KMS-11 (cell line): ENCODE measurements around the gene PAFAH1B1.

Experiments
- H2AFZ ChIP-seq: fragments of 200-600 bp; sonication (generic); 2 replicates; pipeline ENCODE4 v1.6.1; 2016; ENCODE audit warnings: antibody characterized with exemption, mixed run types, low read depth
- H3K27ac ChIP-seq: fragments of 200-600 bp; sonication (generic); 2 replicates; pipeline ENCODE4 v1.6.1; 2016; ENCODE audit warnings: mild to moderate bottlenecking, mixed run types
- H3K27me3 ChIP-seq: fragments of 200-600 bp; sonication (generic); 2 replicates; pipeline ENCODE4 v1.6.1; 2017; ENCODE audit warnings: mild to moderate bottlenecking, low read depth, mixed run types, moderate library complexity; ENCODE audit not compliant: insufficient read depth
- H3K36me3 ChIP-seq: fragments of 200-600 bp; sonication (generic); 2 replicates; pipeline ENCODE4 v1.6.1; 2017; ENCODE audit warnings: mild to moderate bottlenecking, mixed run types; ENCODE audit not compliant: insufficient read depth
- H3K4me1 ChIP-seq: fragments of 200-600 bp; sonication (generic); 2 replicates; pipeline ENCODE4 v1.6.1; 2016; ENCODE audit warnings: mild to moderate bottlenecking, low read depth, mixed run types; ENCODE audit not compliant: poor library complexity, severe bottlenecking
- H3K4me2 ChIP-seq: fragments of 200-600 bp; sonication (generic); 2 replicates; pipeline ENCODE4 v1.7.0; 2016; ENCODE audit warnings: mild to moderate bottlenecking, mixed run types
- H3K4me3 ChIP-seq: fragments of 200-600 bp; sonication (generic); IDR thresholded peaks from 2 replicates; pipeline ENCODE4 v1.6.1; 2017; ENCODE audit warnings: low read depth, low read length, mixed read lengths; ENCODE audit not compliant: insufficient read depth
- H3K79me2 ChIP-seq: fragments of 200-600 bp; sonication (generic); 2 replicates; pipeline ENCODE4 v1.6.1; 2016; ENCODE audit warnings: low read depth, mixed run types; ENCODE audit not compliant: insufficient read depth
- H3K9ac ChIP-seq: fragments of 200-600 bp; sonication (generic); 2 replicates; pipeline ENCODE4 v1.6.1; 2016; ENCODE audit warnings: mild to moderate bottlenecking, mixed run types
- H4K20me1 ChIP-seq: fragments of 200-600 bp; sonication (generic); 2 replicates; pipeline ENCODE4 v1.6.1; 2016; ENCODE audit warnings: mild to moderate bottlenecking, mixed run types; ENCODE audit not compliant: insufficient read depth
- TF ChIP-seq, protein P1 (sequence below): fragments of 200-600 bp; sonication (generic); conservative IDR thresholded peaks from 2 replicates; pipeline ENCODE4 v1.6.1; 2017; ENCODE audit warnings: low read depth, mild to moderate bottlenecking, antibody characterized with exemption, low read length, moderate library complexity, mixed read lengths

Gene PAFAH1B1

DNA sequence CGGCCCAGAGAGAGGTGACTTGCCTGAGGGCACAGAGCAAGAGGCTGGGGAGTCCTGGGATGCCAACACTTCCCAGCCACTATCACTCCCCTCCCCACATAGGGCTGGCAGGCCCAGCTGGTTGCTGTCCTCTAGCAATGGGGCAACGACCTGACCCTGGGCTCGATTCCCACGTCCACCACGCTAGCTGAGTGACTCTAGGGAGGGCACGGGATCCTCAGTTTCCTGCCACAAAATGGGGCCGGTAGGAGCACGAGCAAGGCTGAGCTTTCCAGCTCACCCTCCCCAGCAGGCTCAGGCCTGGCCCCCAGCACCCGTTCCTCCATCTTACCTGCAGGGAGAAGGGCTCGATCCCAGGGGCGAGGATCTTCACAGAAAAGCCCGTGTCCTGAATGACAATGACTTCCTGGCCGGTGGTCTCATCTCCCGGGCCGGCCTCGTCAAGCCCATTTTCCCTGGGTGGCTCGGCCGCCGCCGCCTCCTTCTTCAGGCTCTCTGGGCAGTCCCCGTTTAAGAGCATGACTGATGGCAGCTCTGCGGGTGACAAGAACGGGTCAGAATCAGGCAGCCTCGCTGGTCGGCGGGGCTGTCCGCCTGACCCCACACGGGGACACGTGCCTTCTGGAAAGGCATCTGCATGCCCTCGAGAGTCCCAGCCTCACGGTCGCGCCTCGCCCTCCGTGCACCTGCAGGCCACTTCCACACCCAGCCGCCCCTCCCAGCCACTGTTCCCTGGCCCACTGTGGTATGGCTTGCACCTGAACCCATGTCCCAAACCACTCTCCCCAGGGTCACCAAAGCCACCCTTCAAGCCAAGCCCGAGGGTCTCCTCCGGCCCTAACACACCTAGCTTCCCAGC is 110.8 kb downstream of the PAFAH1B1 start:
- H3K4me3 ChIP-seq, result no peak overlapping the region
- H3K9ac ChIP-seq, result no peak overlapping the region
- no peaks in the 10 kb centered on the region for H3K27me3 ChIP-seq
- TF ChIP-seq, protein P1, sequence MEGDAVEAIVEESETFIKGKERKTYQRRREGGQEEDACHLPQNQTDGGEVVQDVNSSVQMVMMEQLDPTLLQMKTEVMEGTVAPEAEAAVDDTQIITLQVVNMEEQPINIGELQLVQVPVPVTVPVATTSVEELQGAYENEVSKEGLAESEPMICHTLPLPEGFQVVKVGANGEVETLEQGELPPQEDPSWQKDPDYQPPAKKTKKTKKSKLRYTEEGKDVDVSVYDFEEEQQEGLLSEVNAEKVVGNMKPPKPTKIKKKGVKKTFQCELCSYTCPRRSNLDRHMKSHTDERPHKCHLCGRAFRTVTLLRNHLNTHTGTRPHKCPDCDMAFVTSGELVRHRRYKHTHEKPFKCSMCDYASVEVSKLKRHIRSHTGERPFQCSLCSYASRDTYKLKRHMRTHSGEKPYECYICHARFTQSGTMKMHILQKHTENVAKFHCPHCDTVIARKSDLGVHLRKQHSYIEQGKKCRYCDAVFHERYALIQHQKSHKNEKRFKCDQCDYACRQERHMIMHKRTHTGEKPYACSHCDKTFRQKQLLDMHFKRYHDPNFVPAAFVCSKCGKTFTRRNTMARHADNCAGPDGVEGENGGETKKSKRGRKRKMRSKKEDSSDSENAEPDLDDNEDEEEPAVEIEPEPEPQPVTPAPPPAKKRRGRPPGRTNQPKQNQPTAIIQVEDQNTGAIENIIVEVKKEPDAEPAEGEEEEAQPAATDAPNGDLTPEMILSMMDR, result no peak
- no peak overlapping the region for H3K27ac ChIP-seq
- H3K79me2 ChIP-seq, result peaks cover 37% of the 10 kb centered on the region
- peaks cover under 1% of the 10 kb centered on the region for H3K4me1 ChIP-seq
- no peak overlapping the region for H3K4me2 ChIP-seq
- H3K36me3 ChIP-seq, result no peaks in the 10 kb centered on the region; the same call in 1 of the 2 replicates
- H4K20me1 ChIP-seq, result peaks cover 14% of the 10 kb centered on the region; the same call in 1 of the 2 replicates
- H2AFZ ChIP-seq, result no peak overlapping the region

DNA sequence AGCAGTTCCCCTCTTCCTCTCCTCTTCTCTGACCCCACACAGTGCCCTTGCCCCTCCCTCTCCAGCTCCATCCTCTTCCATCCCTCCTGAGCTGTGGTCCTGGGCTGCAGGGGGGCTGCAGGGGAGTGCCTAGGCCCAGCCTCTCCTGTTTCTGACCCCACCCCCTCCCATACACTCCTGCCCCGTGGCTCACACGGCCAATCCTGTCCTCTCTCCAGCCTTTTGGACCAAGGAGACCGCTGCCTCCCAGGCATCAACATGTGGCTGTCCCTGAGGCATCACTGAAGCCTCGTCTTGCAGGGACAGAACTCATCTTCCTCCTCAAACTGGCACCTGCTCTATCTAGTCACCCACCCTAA is 111.4 kb downstream of the PAFAH1B1 start:
- peaks cover 44% of the 10 kb centered on the region for H3K79me2 ChIP-seq
- no peaks in the 10 kb centered on the region for H3K27me3 ChIP-seq
- H3K4me2 ChIP-seq, result no peak overlapping the region
- H4K20me1 ChIP-seq, result peaks cover 14% of the 10 kb centered on the region; the same call in 1 of the 2 replicates
- H3K27ac ChIP-seq, result no peak overlapping the region
- no peak overlapping the region for H3K9ac ChIP-seq
- H3K4me3 ChIP-seq, result no peak overlapping the region
- TF ChIP-seq, protein P1, result no peak
- peaks cover 7% of the 10 kb centered on the region for H3K4me1 ChIP-seq
- no peak overlapping the region for H2AFZ ChIP-seq
- H3K36me3 ChIP-seq, result no peaks in the 10 kb centered on the region; the same call in 1 of the 2 replicates

DNA sequence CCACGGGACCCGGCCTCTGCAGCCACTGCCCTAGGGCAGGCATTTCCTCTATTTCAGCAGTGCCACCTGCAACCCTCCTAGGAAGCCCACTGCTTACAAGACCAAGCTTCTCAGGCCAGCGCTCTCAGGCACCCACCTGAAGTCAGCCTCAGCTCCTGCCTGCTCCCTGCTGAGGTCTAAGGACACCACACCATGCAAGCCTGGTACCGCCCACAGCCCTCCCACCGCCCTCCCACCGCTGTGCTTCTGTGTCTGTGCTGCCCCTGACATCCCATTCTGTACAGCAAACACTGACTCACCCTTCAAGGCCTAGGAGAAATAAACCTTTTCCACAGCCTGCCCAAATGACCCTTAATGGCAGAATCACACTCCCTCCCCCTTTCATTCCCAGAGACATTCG is 111.8 kb downstream of the PAFAH1B1 start:
- H2AFZ ChIP-seq, result no peak overlapping the region
- H3K27me3 ChIP-seq, result no peaks in the 10 kb centered on the region
- no peak overlapping the region for H3K4me3 ChIP-seq
- peaks cover 48% of the 10 kb centered on the region for H3K79me2 ChIP-seq
- no peak overlapping the region for H3K4me2 ChIP-seq
- peaks cover 10% of the 10 kb centered on the region for H3K4me1 ChIP-seq
- H3K27ac ChIP-seq, result no peak overlapping the region
- H3K36me3 ChIP-seq, result no peaks in the 10 kb centered on the region; the same call in 1 of the 2 replicates
- peaks cover 14% of the 10 kb centered on the region; the same call in 1 of the 2 replicates for H4K20me1 ChIP-seq
- no peak overlapping the region for H3K9ac ChIP-seq
- TF ChIP-seq, protein P1, result no peak

DNA sequence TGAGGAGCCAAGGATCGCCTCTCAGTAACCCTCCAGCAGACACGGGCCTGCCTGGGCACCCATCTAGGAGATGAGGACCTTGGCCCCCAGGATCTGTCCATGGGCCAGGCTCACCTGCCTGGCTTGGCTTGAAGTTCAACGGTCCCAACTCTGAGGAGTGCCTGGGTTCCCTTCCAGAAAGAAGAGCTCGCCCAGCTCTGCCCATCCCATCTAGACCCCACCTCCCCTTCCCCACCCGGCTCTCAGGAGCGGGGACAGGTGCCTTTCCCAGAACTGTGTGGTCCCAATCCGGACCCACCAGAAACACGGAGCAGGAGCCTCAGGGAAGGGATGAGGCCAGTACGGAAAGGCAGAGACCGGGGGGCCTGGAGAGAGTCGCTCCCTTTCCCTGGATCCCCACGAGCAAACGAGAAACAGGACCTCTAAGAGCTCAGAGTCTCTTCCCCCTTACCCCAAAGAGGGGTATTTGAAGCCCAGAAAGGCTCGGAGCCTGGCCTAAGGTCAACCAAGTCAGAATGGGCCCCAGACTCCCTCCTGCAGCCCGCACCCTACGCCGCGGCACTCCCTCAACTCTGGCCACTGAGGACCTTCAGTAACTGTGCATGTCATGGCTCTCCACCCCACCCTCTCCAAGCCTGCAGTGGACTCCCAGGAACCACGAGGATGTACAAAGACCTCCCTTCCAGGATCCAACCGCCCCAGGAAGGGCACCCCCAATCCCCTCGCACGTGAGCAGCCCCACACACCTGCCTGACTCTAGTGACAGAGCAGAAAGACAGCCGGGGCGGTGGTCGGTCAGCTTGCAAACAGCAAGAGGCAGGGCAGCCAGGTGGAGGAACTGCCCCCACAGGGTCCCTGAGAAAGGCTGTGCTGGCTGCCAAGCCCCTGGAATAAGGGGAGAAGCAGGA is 112.7 kb downstream of the PAFAH1B1 start:
- Histone ChIP-seq H2AFZ (no peak overlapping the region), H3K4me3 (no peak overlapping the region), H3K27ac (no peak overlapping the region), H3K4me1 (peaks cover 11% of the 10 kb centered on the region), H3K9ac (no peak overlapping the region), H3K4me2 (no peak overlapping the region), H3K79me2 (peaks cover 55% of the 10 kb centered on the region), H3K36me3 (no peaks in the 10 kb centered on the region; the same call in 1 of the 2 replicates), H4K20me1 (peaks cover 14% of the 10 kb centered on the region; the same call in 1 of the 2 replicates), H3K27me3 (no peaks in the 10 kb centered on the region)
- TF ChIP-seq, protein P1, result no peak
